ENCODE measurements around the gene SLC23A2.
"Not testable (repeated sequence)": the region's sequence is repeated elsewhere in the genome, so short reads cannot be mapped to it uniquely, and the experiment has no call there.

The SLC23A2 gene

DNA sequence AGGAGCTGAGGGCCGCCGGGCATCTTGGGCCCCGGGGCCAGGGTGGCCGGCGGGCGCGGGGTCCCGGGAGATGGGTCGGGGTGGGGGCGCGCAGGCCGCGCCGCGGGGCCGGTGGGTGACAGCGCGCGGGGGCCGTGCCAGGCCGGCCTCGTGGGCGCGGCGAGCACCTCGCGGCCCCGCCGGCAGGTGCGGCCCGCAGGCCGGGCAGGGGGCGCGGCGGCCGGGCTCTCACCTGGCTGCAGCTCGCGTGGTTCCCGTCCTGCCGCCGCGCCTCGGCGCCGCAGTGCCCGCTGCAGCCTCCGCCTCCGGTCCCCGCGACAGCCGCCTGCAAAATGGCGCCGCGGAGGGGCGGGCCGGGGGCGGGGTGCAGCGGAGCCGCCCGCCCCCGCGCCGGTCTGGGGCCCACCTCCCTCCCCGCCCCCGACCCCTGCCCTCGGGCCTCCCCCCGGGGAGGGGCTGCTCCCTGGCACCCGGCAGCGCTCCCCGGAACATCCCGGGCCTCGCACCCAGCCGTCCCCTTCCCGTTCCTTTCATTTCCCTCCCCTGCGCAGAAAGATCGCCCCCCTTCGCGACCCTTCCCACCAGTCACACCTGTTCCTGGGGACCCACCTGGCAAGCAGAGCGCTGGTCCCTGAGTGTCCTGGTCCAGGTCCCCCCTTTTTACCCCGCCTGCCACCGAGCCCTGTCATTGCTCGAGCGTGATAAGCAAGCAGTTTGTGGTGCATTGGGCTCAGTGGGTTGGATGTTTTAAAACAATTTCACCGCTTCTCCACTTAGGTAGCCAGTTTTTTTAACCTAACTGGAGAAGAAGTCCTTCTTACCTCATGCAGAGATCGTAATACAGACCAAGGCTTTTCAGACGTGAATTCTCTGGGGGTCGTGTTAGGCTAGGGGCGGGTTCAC, at the start of gene SLC23A2:
Gene SLC23A2, minus strand, starts transcription at position 337 of the 903 bp plus-strand sequence. CDS start 68,948 bp downstream, outside the sequence.
- peak; percentile 19 for DNase-seq

DNA sequence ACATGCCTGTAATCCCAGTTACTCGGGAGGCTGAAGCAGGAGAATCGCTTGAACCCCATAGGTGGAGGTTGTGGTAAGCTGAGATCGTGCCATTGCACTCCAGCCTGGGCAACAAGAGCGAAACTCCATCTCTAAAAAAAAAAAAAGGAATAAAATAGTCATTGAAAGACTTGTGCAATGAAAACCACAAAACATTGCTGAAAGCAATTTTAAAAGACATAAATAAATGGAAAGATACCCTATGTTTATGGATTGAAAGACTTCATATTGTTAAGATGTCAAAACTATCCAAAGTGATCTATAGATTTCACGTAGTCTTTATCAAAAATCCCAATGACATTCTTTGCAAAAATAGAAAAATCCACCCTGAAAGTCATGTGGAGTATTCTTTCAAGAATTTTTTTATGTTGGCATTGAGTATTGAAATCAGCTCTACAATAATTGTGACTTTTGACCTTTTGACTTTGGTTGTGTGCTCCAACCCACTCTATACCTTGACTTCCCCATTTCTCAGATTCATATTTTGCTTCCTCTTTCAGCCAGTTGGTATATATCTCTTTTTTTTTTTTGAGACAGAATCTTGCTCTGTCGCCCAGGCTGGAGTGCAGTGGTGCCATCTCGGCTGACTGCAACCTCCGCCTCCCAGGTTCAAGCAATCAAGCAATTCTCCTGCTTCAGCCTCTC, 45.5 kb upstream of the SLC23A2 start:
- DNase-seq: no peak

DNA sequence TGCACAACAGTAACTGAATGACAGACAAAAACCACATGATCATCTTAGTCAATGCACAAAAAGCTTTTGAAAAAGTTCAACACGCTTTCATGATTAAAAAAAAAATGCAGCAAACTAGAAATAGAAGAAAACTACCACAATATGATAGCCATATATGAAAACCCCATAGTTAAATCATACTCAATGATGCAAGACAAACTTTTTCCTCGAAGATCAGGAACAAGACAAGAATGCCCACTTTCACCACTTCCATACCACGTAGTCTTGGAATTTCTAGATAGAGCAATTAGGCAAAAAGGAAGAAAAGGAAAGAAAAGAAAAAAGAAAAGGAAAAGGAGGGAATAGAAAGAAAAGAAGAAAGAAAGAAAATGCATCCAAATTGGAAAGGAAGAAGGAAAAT, 44.6 kb upstream of the SLC23A2 start:
- DNase-seq: no peak

DNA sequence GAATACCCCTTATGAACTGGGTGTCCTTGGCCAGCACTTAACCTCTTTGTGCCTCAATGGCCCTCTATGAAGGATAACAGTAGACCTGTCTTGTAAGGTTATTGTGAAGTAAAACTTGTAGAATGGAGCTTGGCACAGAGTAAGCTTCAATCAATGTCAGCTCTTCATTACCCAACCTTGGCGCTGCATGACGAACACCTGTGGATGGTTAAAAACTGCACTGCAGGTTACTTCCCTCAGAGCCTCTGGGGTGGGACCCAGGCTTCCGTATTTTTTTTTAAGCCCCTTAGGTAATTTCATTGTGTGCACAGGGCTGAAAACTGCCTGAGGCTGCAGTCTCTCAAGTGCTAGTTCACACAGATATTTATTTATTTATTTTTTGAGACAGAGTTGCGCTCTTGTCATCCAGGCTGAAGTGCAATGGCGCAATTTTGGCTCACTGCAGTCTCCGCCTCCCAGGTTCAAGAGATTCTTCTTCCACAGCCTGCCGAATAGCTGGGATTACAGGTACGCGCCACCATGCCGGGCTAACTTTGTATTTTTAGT, 42.8 kb upstream of the SLC23A2 start:
- no peak for DNase-seq

DNA sequence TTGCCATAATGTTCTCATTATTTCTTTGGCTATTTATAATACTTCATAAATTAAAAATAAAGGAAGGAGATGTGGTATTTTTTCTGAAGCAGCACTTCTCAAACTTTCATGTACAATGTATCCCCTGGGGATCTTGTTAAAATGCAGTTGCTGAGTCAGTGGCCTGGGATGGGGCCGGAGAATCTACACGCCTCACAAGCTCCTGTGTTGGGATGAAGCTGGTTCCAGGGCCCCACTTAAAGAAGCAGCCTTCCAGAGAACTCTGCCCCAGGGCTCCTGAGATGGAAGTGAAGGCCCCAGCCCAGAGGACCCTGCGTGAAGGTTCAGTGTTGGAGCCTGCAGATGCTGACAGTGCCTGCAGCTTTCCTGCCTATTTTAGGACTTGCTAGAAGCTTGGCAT, 40.1 kb upstream of the SLC23A2 start:
- DNase-seq: peak; percentile 77

DNA sequence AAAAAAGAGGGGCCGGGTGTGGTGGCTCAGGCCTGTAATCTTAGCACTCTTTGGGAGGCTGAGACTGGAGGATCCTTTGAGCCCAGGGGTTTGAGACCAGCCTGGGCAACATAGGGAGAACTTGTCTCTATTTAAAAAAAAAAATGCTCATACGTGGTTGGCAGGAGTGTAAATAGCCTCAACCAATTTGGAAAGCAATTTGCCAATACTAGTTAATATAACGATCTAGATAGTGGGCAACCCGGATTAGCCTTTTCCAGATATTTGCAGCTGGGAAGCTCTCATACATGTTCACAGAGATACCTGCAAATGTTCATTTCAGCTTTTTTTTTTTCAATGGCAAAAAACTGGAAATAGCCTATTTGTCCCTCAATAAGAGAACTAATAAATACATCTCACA, 39.0 kb upstream of the SLC23A2 start:
- DNase-seq: no peak

DNA sequence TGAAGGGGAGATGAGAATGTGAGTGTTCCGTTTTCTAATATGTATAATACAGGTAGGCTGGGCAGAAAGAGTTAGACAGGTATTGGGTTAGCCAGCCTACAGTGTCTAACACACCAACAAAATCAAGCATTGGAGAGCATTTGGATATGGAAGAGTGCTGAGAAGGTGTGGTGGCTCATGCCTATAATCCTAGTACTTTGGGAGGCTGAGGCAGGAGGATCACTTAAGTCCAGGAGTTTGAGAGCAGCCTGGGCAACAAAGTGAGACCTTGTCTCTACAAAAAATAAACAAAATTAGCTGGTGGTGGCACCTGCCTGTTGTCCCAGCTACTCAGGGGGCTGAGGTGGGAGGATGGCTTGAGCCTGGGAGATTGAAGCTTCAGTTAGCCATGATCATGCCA, 38.6 kb upstream of the SLC23A2 start:
- DNase-seq: no peak

DNA sequence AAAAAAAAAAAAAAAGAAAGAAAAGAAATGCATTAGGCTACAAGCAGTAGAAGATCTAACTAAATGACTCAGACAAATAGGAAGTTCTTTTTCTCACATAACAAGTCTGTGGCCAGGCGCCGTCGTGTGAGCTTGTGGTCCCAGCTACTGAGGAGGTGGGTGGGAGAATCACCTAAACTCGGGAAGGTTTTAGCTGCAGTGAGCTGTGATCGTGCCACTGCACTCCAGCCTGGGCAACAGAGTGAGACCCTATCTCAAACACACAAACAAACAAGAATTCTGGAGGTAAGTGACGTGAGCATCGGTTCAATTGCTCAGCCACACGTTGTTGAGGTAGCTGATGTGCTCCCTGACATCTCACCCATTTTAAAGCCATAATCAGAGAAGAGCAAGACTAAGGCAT, 37.9 kb upstream of the SLC23A2 start:
- no peak for DNase-seq

DNA sequence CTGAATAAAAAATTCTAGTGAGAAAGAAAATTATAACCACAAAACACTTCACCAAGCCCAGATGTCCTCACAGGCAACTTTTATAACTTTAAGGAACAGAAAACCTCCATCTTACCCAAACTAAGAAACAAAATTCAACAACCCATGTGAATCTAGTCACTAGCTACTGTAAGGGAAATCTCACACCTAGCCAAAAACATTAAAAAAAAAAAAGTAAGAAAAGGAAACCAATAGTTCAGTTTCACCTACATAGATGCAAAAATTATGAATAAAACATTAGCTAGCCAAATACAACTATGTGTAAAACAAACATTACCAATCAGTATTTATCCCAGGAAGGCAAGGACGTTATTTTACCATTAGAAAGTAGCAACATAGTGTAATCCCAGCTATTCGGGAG, 35.5 kb upstream of the SLC23A2 start:
- no peak for DNase-seq

DNA sequence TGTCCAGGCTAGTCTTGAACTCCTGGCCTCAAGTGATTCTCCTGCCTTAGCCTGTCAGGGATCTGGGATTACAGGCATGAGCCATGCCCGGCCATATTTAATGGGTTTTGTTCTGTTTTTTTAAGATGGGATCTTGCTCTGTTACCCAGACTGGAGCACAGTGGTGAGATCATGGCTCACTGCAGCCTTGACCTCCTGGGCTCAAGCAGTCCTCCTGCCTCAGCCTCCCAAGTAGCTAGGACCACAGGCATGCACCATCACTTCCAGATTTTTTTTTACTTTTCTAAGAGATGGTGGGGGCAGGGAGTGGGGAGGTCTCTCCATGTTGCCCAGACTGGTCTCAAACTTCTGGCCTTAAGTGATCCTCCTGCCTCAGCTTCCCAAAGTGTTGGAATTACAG, 34.2 kb upstream of the SLC23A2 start:
- DNase-seq: not testable (repeated sequence)

DNA sequence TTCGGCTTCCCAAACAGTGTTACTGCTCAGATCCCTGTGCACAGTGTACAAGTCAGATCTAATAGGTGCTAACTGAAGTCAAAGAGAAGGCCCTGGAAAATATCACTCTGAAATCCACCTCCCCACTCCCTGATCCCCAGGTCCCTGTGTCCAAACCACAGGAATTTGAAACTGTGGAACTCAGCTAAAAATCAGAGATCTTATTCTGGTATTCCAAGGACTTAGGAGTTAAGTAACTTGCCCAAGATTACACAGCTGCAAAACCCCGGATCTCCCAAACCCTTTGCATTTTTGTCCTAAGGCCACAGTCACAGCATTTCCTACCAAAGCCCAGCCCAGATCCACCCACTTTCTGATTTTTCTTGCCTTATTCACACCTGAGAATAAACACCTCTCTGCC, 32.3 kb upstream of the SLC23A2 start:
- DNase-seq: peak; percentile 49

DNA sequence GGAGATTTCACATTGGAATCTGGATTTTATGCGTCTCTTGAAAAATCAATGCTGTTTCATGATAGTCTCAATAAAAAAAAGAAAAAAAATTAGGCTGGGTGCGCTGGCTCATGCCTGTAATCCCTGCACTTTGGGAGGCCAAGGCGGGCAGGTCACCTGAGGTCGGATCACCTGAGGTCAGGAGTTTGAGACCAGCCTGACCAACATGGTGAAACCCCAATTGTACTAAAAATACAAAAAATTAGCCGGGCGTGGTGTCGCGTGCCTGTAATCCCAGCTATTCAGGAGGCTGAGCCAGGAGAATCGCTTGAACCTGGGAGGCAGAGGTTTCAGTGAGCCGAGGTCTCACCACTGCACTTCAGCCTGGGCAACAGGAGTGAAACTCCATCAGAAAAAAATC, 30.4 kb upstream of the SLC23A2 start:
- not testable (repeated sequence) for DNase-seq

DNA sequence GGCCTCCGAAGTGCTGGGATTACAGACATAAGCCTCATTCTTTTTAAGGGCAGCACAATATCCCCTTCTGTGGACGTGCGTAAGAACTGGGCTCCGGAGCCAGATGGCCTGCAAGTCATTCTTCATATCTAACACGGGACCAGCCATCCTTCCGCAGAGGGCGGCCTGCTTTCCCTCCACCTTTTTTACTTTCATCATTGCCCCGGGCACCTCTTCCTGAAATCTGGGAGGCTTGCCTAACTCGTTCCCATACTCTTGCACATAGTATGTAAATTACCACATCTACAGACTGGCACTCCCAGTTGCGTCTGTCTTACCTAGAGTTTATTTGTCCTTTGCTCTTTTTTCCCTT, 29.9 kb upstream of the SLC23A2 start:
- DNase-seq: no peak

DNA sequence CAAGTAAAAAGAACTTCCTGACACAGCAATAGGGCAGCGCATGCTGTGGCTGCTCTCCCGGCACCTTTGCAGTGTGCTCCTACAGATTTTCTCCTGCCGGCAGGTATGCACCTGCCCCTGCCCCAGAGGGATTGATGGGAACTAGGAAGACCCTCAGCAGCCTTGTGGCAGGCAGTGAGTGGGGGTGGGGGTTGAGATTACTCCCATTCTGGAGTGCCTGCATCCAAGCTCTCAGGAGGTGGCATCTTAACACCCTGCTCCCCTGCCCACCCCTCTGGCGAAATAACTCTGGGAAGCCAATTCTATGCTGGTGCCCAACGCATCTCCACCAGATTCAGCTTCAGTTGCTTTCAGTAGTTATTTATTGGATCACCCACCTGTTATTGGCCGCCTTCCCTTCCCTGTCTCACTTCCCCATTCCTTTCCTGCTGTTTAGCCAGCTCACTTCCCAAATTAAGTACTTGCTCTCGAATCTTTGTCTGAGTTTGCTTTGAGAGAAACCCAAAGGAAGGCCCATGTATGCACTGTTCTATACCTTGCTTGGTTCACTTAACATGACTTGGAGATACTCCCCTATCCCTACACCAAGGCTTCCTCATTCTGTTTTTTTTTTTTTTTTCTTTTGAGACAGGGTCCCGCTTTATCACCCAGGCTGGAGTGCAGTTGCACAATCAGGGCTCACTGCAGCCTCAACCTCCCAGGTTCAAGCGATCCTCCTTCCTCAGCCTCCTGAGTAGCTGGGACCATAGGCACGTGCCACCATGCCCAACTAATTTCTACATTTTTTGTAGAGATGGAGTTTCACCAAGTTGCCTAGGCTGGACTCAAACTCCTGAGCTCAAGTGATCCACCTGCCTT, 29.3 kb upstream of the SLC23A2 start:
- no peak for DNase-seq

DNA sequence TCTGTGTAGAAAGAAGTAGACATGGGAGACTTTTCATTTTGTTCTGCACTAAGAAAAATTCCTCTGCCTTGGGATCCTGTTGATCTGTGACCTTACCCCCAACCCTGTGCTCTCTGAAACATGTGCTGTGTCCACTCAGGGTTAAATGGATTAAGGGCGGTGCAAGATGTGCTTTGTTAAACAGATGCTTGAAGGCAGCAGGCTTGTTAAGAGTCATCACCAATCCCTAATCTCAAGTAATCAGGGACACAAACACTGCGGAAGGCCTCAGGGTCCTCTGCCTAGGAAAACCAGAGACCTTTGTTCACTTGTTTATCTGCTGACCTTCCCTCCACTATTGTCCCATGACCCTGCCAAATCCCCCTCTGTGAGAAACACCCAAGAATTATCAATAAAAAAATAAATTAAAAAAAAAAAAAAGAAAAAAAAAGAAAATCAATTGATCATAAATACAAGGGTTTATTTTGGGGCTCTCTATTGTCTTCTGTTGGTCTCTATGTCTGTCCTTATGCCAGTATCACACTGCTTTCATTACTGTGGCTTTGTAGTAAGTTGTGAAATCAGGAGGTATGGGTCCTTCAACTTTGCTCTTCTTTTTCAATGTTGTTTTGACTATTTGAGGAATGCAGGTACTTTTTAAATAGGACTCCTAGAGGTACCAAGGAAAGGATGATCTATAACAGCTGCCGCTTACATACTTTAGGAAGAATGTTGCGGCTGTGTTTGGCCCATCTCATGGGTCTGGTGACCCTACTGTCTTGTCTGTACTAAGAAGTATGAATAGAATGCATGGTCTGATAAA, 27.1 kb upstream of the SLC23A2 start:
- DNase-seq: peak; percentile 17

DNA sequence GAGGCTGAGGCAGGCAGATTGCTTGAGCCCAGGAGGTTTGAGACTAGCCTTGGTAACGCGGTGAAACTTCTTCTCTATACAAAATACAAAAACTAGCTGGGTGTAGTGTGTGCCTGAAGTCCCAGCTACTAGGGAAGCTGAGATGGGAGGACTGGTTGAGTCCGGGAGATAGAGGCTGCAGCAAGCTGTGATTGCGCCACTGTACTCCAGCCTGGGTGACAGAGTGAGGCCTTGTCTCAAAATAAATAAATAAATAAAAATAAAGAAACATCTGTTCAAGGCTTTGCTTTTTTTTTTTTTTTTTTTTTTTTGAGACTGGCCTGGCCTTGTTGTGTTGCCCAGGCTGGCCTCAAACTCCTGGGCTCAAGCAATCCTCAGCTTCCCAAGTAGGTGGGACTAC, 23.7 kb upstream of the SLC23A2 start:
- no peak for DNase-seq

DNA sequence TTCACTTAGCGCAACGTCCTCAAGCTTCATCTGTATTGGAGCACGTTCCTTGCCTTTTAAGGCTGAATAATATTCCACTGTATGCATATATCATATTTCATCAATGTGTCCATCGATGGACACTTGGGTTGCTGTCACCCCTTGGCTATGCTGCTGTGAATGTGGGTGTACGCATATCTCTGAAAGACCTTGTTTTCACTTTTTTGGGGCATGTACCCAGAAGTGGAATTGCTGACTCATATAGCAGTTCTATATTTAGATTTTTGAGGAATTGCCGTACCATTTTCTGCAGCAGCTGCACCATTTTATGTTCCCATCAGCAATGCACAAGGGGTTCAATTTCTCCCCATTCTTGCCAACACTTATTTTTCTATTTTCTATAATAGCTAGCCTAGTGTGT, 22.8 kb upstream of the SLC23A2 start:
- DNase-seq: no peak

DNA sequence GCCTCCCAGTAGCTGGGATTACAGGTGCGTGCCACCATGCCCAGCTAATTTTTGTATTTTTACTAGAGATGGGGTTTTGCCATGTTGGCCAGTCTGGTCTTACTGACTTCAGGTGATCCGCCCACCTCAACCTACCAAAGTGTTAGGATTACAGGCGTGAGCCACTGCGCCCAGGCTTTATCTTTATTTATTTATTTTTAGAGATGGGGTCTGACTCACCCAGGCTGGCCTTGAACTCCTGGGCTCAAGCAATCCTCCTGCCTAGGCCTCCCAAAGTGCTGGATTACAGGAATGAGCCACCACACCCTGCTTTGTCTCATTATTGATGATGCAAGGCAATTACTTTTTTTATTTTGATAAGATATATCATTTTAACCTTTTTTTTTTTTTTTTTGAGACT, 21.9 kb upstream of the SLC23A2 start:
- DNase-seq: not testable (repeated sequence)

DNA sequence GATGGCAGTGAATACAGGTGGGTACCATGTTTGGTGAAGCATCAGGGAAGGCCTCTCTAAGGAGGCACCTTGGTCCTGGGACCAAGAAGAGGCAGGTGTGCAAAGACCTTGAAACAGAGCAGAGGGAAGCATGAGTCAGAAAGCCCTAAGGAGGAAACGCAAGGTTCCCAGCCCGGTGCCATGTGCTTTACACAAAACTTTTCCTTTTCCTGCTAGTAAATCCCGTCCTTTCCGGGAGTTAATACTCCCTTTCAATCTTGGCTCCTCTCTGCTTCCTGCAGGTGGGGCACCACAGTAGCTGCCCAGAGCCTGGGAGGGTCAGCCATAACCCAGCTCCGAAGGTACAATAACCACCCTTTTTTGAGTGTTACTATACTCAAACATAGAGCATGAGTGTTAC, 19.4 kb upstream of the SLC23A2 start:
- DNase-seq: no peak

DNA sequence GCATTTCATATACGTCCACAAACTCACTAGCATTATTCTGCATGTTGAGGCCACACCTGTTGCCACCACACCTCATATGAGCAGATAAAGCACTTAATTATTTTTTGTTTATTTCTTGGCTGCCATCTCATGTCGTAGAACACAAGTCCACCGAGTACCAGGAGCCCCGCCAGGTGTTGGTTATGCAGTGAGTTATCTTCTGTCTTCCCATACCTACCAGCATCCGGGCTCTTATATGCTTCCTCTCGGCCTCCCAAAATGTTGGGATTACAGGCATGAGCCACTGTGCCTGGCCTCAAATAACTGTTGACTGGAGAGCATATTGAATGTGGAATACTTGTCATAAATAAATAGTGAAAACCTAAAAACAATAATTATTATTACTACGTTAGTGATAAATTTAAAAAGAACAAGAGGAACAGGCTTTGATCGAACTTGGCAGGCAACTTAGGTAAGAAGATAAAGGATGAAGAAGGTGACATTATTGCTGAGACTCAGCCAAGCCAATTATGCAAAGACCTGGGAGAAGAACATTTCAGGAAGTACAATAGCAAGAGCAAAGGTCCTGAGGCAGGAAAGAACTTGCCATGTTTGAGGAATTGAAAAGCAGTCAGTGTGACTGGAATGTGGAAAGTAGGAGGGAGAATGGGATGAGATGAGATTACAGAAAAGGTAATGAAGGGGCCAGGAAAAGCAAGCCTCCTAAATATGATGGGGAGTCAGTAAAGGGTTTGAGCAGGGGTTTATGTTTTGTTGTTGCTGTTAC, 12.6 kb upstream of the SLC23A2 start:
- DNase-seq: no peak

DNA sequence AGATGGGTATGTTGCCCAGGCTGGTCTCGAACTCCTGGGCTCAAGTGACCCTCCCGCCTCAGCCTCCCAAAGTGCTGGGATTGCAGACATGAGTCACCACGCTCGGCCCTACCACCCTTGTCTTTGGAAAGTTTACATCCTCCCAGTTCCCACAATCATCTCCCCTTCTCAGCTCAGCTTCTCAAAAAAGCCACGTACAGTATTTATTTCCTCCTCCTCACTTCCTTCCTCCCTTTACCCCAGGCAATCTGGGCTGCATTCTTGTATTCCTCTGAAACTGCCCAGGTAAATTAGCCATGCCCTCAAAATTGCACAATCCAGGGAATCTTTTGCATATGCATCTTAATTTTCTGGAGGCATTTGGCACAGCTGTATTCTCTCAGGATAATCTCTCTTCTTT, 7.4 kb upstream of the SLC23A2 start:
- DNase-seq: no peak

DNA sequence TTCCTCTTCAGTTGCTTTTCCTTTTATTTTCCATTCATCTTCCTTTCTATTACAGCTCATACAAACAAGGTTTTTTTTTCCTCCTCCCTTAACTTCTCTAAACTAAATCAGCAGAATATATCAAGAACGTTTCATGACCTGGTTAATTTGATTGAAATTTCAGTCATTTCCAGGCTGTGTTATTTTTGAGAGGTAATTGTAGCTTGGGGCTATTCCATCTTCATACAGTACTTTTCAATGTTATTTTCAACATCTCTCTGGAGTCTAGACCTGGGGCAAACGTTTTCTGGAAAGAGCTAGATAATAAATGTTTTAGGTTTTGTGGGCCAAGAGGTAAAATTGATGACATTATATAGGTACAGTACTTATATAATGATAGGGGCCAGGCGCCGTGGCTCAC, 4.0 kb upstream of the SLC23A2 start:
- DNase-seq: no peak

Measured in fibroblast of upper back skin (primary cell).